Suprapubic skin (tissue), 4 donors: ENCODE measurements around the gene RABL2B. TPM values are rescaled to one million over a fixed set of nuclear protein-coding genes. Genes with fewer than 3 reads are reported as not detected.
"Not testable (repeated sequence)": the region's sequence is repeated elsewhere in the genome, so short reads cannot be mapped to it uniquely, and the experiment has no call there.

Experiments used
- DNase-seq, 2 donors: peaks; one replicate each; pipeline ENCODE4 v3.0.0-alpha.2; 2019; ENCODE audit warnings: low spot score in 2 of 2
- H3K27ac ChIP-seq: fragments of 200-600 bp; sonication (generic); one replicate; pipeline ENCODE4 v1.5.1; 2019
- H3K27me3 ChIP-seq: fragments of 200-600 bp; sonication (generic); one replicate; pipeline ENCODE4 v1.5.1; 2019
- H3K36me3 ChIP-seq: fragments of 200-600 bp; sonication (generic); one replicate; pipeline ENCODE4 v1.5.1; 2019
- H3K4me1 ChIP-seq: fragments of 200-600 bp; sonication (generic); one replicate; pipeline ENCODE4 v1.5.1; 2019
- H3K4me3 ChIP-seq: fragments of 200-600 bp; sonication (generic); one replicate; pipeline ENCODE4 v1.5.1; 2019; ENCODE audit warnings: mild to moderate bottlenecking
- H3K9me3 ChIP-seq: fragments of 200-600 bp; sonication (generic); one replicate; pipeline ENCODE4 v1.5.1; 2019
- CTCF ChIP-seq, 2 donors: fragments of 200-600 bp in 1 of 2; fragments of 450-650 bp in 1 of 2; sonication (generic) in 1 of 2; IDR thresholded peaks; one replicate each; pipeline ENCODE4 v1.5.1; 2016 to 2019; ENCODE audit warnings: antibody characterized with exemption in 2 of 2, mild to moderate bottlenecking in 1 of 2, moderate library complexity in 1 of 2
- whole genome bisulfite sequencing: methylation state at CpG from one replicate; pipeline ENCODE4 v1.1.5; 2018; 5-methylcytosine and 5-hydroxymethylcytosine counted together
- total RNA-seq, 4 donors: library from RNA; depleted of rRNA; stranded (reverse); fragments of >200 nt; gene quantifications; one replicate each; pipeline ENCODE4 v1.1.0, GENCODE V29; 2016

Gene RABL2B
- 10 to 100 TPM; 16.6 to 28.4 (median 24.8) TPM for total RNA-seq

GRCh38 chr22:50783033-50783879, at the start of gene RABL2B:
Gene RABL2B, minus strand, starts transcription at chr22:50783636. Its CDS starts 1,342 bp downstream, at chr22:50782294.
- H3K36me3 ChIP-seq, H3K27me3 ChIP-seq, H3K4me1 ChIP-seq, H3K9me3 ChIP-seq, H3K27ac ChIP-seq: not testable (repeated sequence)
- H3K4me3 ChIP-seq, result peak within 1 kb of the TSS; percentile 57
- no CpG with 5 or more reads among the region's 77 CpGs for WGBS
- DNase-seq, result peak; percentile 92 to 95

GRCh38 chr22:50786936-50787335, 3.5 kb upstream of the RABL2B start:
- not testable (repeated sequence) for H3K9me3 ChIP-seq, DNase-seq, H3K36me3 ChIP-seq, H3K4me3 ChIP-seq, H3K4me1 ChIP-seq, H3K27ac ChIP-seq, H3K27me3 ChIP-seq
- WGBS, result no CpG with 5 or more reads among the region's 5 CpGs

- DNase-seq, result peak in 1 of 2 donors; percentile 58
- H3K4me3 ChIP-seq, H3K9me3 ChIP-seq, H3K36me3 ChIP-seq, H3K27ac ChIP-seq, H3K27me3 ChIP-seq, H3K4me1 ChIP-seq: not testable (repeated sequence)
- 89% methylated on average over 5 of the region's 5 CpGs for WGBS
Observed at GRCh38 chr22:50785289-50785688, 1.9 kb upstream of the RABL2B start.

GRCh38 chr22:50783880-50784276, 442 bp upstream of the RABL2B start:
- not testable (repeated sequence) for DNase-seq, H3K4me1 ChIP-seq, H3K36me3 ChIP-seq, H3K27ac ChIP-seq, H3K27me3 ChIP-seq, H3K9me3 ChIP-seq
- WGBS, result 0% methylated on average over 6 of the region's 16 CpGs
- H3K4me3 ChIP-seq, result peak overlapping the region; percentile 57

- H3K27ac ChIP-seq, H3K4me3 ChIP-seq, H3K27me3 ChIP-seq, H3K4me1 ChIP-seq, H3K36me3 ChIP-seq, DNase-seq, H3K9me3 ChIP-seq: not testable (repeated sequence)
- 92% methylated on average over 2 of the region's 3 CpGs for WGBS
Observed at GRCh38 chr22:50782253-50782652, 1.2 kb downstream of the RABL2B start.

GRCh38 chr22:50780244-50780643, 3.2 kb downstream of the RABL2B start:
- whole genome bisulfite sequencing, result 85% methylated on average over 4 of the region's 4 CpGs
- not testable (repeated sequence) for H3K27me3 ChIP-seq, H3K9me3 ChIP-seq, H3K4me3 ChIP-seq, H3K27ac ChIP-seq, DNase-seq, H3K4me1 ChIP-seq
- H3K36me3 ChIP-seq, result peaks cover 13% of the 10 kb centered on the region

GRCh38 chr22:50777631-50778030, 5.8 kb downstream of the RABL2B start:
- H3K4me1 ChIP-seq, H3K27ac ChIP-seq: not testable (repeated sequence)
- 82% methylated on average over 5 of the region's 5 CpGs for WGBS

GRCh38 chr22:50775132-50775531, 8.3 kb downstream of the RABL2B start:
- not testable (repeated sequence) for H3K27ac ChIP-seq
- WGBS, result 24% methylated on average over 12 of the region's 12 CpGs

More at GRCh38 chr22:50777631-50778030, 5.8 kb downstream of the RABL2B start:
- not testable (repeated sequence) for H3K27me3 ChIP-seq, DNase-seq, H3K9me3 ChIP-seq, H3K4me3 ChIP-seq
- H3K36me3 ChIP-seq, result peaks cover 13% of the 10 kb centered on the region

GRCh38 chr22:50764288-50764687, 19.1 kb downstream of the RABL2B start:
- not testable (repeated sequence) for H3K27ac ChIP-seq, H3K36me3 ChIP-seq, DNase-seq, H3K9me3 ChIP-seq, H3K27me3 ChIP-seq, H3K4me1 ChIP-seq, H3K4me3 ChIP-seq
- WGBS, result 73% methylated on average over 3 of the region's 3 CpGs

More at GRCh38 chr22:50775132-50775531, 8.3 kb downstream of the RABL2B start:
- TF ChIP-seq CTCF (IDR thresholded peaks at IDR 0.05), result peak in 1 of 2 donors; percentile 22
- not testable (repeated sequence) for H3K4me3 ChIP-seq, H3K9me3 ChIP-seq, H3K27me3 ChIP-seq, H3K4me1 ChIP-seq
- H3K36me3 ChIP-seq, result peaks cover 13% of the 10 kb centered on the region
- DNase-seq, result peak in 1 of 2 donors; percentile 57

GRCh38 chr22:50761829-50762228, 21.6 kb downstream of the RABL2B start:
- not testable (repeated sequence) for H3K27ac ChIP-seq, H3K9me3 ChIP-seq, H3K27me3 ChIP-seq, H3K4me3 ChIP-seq, H3K36me3 ChIP-seq, H3K4me1 ChIP-seq, DNase-seq
- WGBS, result 88% methylated on average over 2 of the region's 2 CpGs

GRCh38 chr22:50759597-50760341, 23.7 kb downstream of the RABL2B start:
- 62% methylated on average over 10 of the region's 10 CpGs for WGBS
- not testable (repeated sequence) for H3K4me3 ChIP-seq, H3K27me3 ChIP-seq, H3K4me1 ChIP-seq, H3K27ac ChIP-seq, H3K9me3 ChIP-seq, DNase-seq, H3K36me3 ChIP-seq
